ENCODE measurements around the gene TBC1D24.

GRCh38 chr16:2470603-2471015, 4.3 kb upstream of the TBC1D24 start:
- TF ChIP-seq CTCF (IDR thresholded peaks at IDR 0.05) (no peak), POLR2A (IDR thresholded peaks at IDR 0.05) (no peak), POLR2AphosphoS5 (IDR thresholded peaks at IDR 0.05) (no peak)

Measured in stomach (tissue), 4 donors.